ENCODE measurements around the gene SPPL2B. TPM values are rescaled to one million over a fixed set of nuclear protein-coding genes. Genes with fewer than 3 reads are reported as not detected.

SPPL2B gene
- total and polyA plus RNA-seq, 9 of the 15 experiments (the other 6 are each of a cell fraction or from before 2014, with no cell fraction given): 0.20 to 81.2 (median 15.1) TPM

- no peak for TF ChIP-seq RB1 (IDR thresholded peaks at IDR 0.05; ENCODE audit: low read depth)
- no peak for TF ChIP-seq MEF2A (IDR thresholded peaks at IDR 0.05; ENCODE audit: control insufficient read depth, low read depth, low read length)
- peak; percentile 88 for TF ChIP-seq SP1 (CRISPR knock-in tag; IDR thresholded peaks at IDR 0.05)
- no peak for TF ChIP-seq ZNF431 (CRISPR knock-in tag; IDR thresholded peaks at IDR 0.05)
- no peak for TF ChIP-seq TFAM (CRISPR knock-in tag; conservative IDR thresholded peaks at IDR 0.05)
- TF ChIP-seq MITF (IDR thresholded peaks at IDR 0.05): no peak
- TF ChIP-seq ZFX (CRISPR knock-in tag; IDR thresholded peaks at IDR 0.05): 0 out of 2 replicates have a peak, but pooled peaks have one; percentile 23
- TF ChIP-seq SFPQ (IDR thresholded peaks at IDR 0.05; ENCODE audit: low read depth, low read length): no peak
- no peak for TF ChIP-seq TAL1 (IDR thresholded peaks at IDR 0.05)
- no peak for TF ChIP-seq SRF (CRISPR knock-in tag; IDR thresholded peaks at IDR 0.05)
- TF ChIP-seq NFIX (CRISPR knock-in tag; IDR thresholded peaks at IDR 0.05; ENCODE audit: low read depth): no peak
- TF ChIP-seq RBFOX2 (IDR thresholded peaks at IDR 0.05; ENCODE audit: low read depth, low read length): peak; percentile 23; the same call in 1 of the 2 replicates
Observed at GRCh38 chr19:2334986-2335846, 6.7 kb downstream of the SPPL2B start (continued).

Measured in K562 (cell line).